OCI-LY3 (cell line): ENCODE results near the gene APBB2.

ENCODE experiments used
- H2AFZ ChIP-seq: fragments of 200-600, 300-600 bp; shearing (Covaris generic); 2 replicates; pipeline ENCODE4 v1.6.0; 2014; ENCODE audit warnings: antibody characterized with exemption, low read depth, low read length
- H3K27ac ChIP-seq: fragments of 200-600, 300-600 bp; sonication (generic); 2 replicates; pipeline ENCODE4 v1.5.1; 2014; ENCODE audit warnings: mild to moderate bottlenecking, low read length, moderate library complexity, mixed read lengths
- H3K27me3 ChIP-seq: fragments of 200-600, 300-600 bp; sonication (generic); 2 replicates; pipeline ENCODE4 v1.6.1; 2014; ENCODE audit warnings: low read depth, low read length, mixed read lengths
- H3K36me3 ChIP-seq: fragments of 200-600, 300-600 bp; sonication (generic); replicated peaks from 2 replicates; pipeline ENCODE3; 2014; ENCODE audit warnings: low read depth, low read length, mixed read lengths
- H3K4me1 ChIP-seq: fragments of 300-600, 200-600 bp; sonication (generic); 2 replicates; pipeline ENCODE4 v1.6.1; 2014; ENCODE audit warnings: low read length, mixed read lengths
- H3K4me2 ChIP-seq: fragments of 200-600, 300-600 bp; sonication (generic); 2 replicates; pipeline ENCODE4 v1.6.1; 2014; ENCODE audit warnings: low read length, mixed read lengths
- H3K4me3 ChIP-seq: fragments of 300-600, 200-600 bp; sonication (generic); 2 replicates; pipeline ENCODE4 v1.5.1; 2014; ENCODE audit warnings: antibody characterized with exemption, mild to moderate bottlenecking, low read length, moderate library complexity
- H3K79me2 ChIP-seq: fragments of 300-600, 200-600 bp; shearing (Covaris generic); 2 replicates; pipeline ENCODE4 v1.6.1; 2014; ENCODE audit warnings: mild to moderate bottlenecking, low read length, mixed read lengths
- H3K9ac ChIP-seq: fragments of 300-600, 200-600 bp; shearing (Covaris generic); 2 replicates; pipeline ENCODE4 v1.6.0; 2014; ENCODE audit warnings: mild to moderate bottlenecking, low read length, moderate library complexity
- H3K9me3 ChIP-seq: fragments of 200-600, 300-600 bp; shearing (Covaris generic); 2 replicates; pipeline ENCODE4 v1.6.1; 2014; ENCODE audit warnings: low read length, mixed read lengths; ENCODE audit not compliant: insufficient read depth
- H4K20me1 ChIP-seq: fragments of 200-600, 300-600 bp; sonication (generic); 2 replicates; pipeline ENCODE4 v1.6.1; 2016; ENCODE audit warnings: low read length, mixed read lengths; ENCODE audit not compliant: insufficient read depth
- CTCF ChIP-seq: fragments of 200-600, 300-600 bp; sonication (generic); IDR thresholded peaks from 2 replicates; pipeline ENCODE4 v1.5.1; 2014; ENCODE audit warnings: antibody characterized with exemption, low read length, low read depth
- EZH2phosphoT487 ChIP-seq: fragments of 200-600 bp; shearing (Covaris generic); IDR thresholded peaks from 2 replicates; pipeline ENCODE4 v1.6.1; 2018; ENCODE audit warnings: antibody characterized with exemption, mixed run types, low read depth

Gene APBB2

GRCh38 chr4:41216294-41217019 lies 2.1 kb upstream of the APBB2 start:
- Histone ChIP-seq H3K27ac (peak overlapping the region; percentile 39; the same call in 1 of the 2 replicates), H3K27me3 (peaks cover 18% of the 10 kb centered on the region)

GRCh38 chr4:41215969-41216293 lies 1.6 kb upstream of the APBB2 start:
- H3K36me3 ChIP-seq, result no peaks in the 10 kb centered on the region
- peaks cover 13% of the 10 kb centered on the region for H3K4me1 ChIP-seq
- no peaks in the 10 kb centered on the region for H3K79me2 ChIP-seq
- no peaks in the 10 kb centered on the region for H3K9me3 ChIP-seq
- H2AFZ ChIP-seq, result peak overlapping the region; percentile 44; the same call in 1 of the 2 replicates
- H3K4me3 ChIP-seq, result peak overlapping the region; percentile 76
- TF ChIP-seq CTCF (no peak), EZH2phosphoT487 (no peak)
- peaks cover 18% of the 10 kb centered on the region for H3K27me3 ChIP-seq
- no peak overlapping the region for H3K27ac ChIP-seq
- H3K4me2 ChIP-seq, result peak overlapping the region; percentile 63
- peak overlapping the region; percentile 60 for H3K9ac ChIP-seq
- H4K20me1 ChIP-seq, result no peaks in the 10 kb centered on the region

More at GRCh38 chr4:41216294-41217019, 2.1 kb upstream of the APBB2 start:
- Histone ChIP-seq H3K4me3 (peak overlapping the region; percentile 79), H3K9me3 (no peaks in the 10 kb centered on the region), H2AFZ (peak overlapping the region; percentile 86), H3K9ac (peak overlapping the region; percentile 72), H3K4me1 (peaks cover 13% of the 10 kb centered on the region), H3K36me3 (no peaks in the 10 kb centered on the region), H3K79me2 (no peaks in the 10 kb centered on the region), H4K20me1 (no peaks in the 10 kb centered on the region), H3K4me2 (peak overlapping the region; percentile 65)
- TF ChIP-seq EZH2phosphoT487 (no peak), CTCF (peak; percentile 8; the same call in 1 of the 2 replicates)

- peaks cover 13% of the 10 kb centered on the region for H3K4me1 ChIP-seq
- H2AFZ ChIP-seq, result no peak overlapping the region
- no peak overlapping the region for H3K9ac ChIP-seq
- no peaks in the 10 kb centered on the region for H3K9me3 ChIP-seq
- H3K79me2 ChIP-seq, result no peaks in the 10 kb centered on the region
- H4K20me1 ChIP-seq, result no peaks in the 10 kb centered on the region
- H3K36me3 ChIP-seq, result no peaks in the 10 kb centered on the region
- no peak overlapping the region for H3K27ac ChIP-seq
- peaks cover 18% of the 10 kb centered on the region for H3K27me3 ChIP-seq
- H3K4me3 ChIP-seq, result no peak overlapping the region
- peak overlapping the region; percentile 49; the same call in 1 of the 2 replicates for H3K4me2 ChIP-seq
- TF ChIP-seq EZH2phosphoT487, result no peak
- TF ChIP-seq CTCF, result no peak
These were observed 813 bp upstream of the APBB2 start for GRCh38 chr4:41215155-41215554.

- Histone ChIP-seq H3K4me2 (peak overlapping the region; percentile 49), H3K27ac (no peak overlapping the region), H3K27me3 (peaks cover 18% of the 10 kb centered on the region), H3K9me3 (no peaks in the 10 kb centered on the region), H3K4me1 (peaks cover 13% of the 10 kb centered on the region), H3K79me2 (no peaks in the 10 kb centered on the region), H4K20me1 (no peaks in the 10 kb centered on the region), H3K4me3 (peak overlapping the region; percentile 79), H3K36me3 (no peaks in the 10 kb centered on the region), H2AFZ (no peak overlapping the region), H3K9ac (no peak overlapping the region)
- no peak for TF ChIP-seq CTCF
These were observed 444 bp upstream of the APBB2 start for GRCh38 chr4:41214825-41215146.
